KG1 (cell line): ENCODE results near the gene FCRLB.
"Not testable (repeated sequence)": the region's sequence is repeated elsewhere in the genome, so short reads cannot be mapped to it uniquely, and the experiment has no call there.

Source experiments
- DNase-seq: peaks from one replicate; lab custom pipeline; 2025; lab: John Stamatoyannopoulos, UW

The FCRLB gene

GRCh38 chr1:161719325-161719611 is 2.1 kb upstream of the FCRLB start:
- no peak for DNase-seq

DNA sequence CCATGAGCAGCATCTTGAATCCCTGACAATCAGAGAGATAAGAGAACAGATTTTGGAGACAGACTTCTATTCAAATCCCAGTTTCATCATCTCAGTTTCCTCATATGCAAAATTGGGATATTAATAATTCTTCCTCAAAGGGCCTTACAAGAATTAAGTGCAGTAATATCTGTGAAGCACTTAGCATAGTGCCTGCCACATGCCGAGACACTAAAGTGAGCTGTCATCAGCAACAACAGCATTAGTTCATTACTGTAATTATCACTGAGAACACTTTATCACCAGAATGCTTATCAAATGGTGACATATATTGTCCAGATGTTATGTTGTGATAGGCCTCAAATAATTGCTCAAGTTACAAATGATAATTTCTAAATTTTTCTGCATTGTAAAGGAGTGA is 922 bp upstream of the FCRLB start:
- DNase-seq = no peak

DNA sequence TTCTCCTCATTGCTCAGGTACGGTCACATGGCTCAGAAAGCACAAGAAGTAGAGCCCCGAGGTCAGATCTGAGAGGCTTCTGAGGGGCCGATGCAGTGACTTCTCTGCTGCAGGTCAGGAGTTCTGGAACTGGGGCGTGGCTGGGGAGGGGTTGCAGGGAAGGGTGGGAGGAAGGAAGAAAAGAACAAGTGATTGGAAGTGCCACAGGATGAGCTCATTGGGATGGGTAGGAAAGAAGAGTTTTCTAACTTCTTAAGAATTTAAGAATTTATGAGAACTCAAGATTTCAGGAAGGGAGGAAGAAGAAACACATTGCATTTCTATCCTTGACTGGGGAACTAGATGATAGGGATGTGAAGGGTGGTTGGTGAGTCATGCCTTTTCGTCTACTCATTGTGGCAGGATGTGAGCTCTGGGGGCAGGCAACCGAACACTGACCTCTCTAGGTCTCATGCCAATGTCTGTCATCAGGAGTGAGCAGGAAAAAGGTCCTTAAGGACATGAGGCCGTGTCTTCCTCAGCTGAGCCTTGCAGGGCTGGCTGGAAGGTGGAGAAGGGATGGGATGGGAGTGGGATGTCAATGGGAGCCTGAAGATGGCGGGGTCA is 497 bp downstream of the FCRLB start:
- no peak for DNase-seq

- DNase-seq = no peak
Measured at GRCh38 chr1:161722406-161722805, 1.1 kb downstream of the FCRLB start.

DNA sequence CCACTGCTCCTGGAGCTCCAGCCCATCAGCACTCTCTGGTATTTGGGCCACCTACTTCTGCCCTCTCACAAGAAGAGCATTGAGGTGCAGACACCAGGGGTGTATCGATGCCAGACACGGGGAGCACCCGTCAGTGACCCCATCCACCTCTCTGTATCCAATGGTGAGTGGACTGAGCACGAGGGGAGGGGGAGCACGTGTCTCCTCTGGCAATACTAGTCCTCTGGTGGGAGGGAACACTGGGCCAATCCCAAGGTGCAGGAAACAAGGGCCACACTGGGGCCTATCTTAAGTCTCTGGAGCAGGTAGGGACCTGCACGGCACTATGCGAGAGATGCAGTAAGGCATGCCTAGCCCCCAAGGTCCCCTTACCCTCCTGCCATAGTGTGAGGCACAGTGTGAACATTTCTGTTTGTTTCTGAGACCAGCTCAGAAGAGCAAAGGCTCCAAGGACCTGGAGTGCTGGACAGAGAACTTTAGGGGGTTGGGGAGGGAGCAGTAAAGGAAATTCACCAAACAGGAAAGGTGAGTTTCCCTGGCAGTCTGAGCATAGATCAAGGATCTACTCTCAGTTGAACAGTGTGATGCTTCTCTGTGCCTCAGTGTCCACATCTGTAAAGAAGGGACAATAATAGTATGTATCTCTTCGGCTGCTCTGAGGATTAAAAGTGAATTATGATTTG is 2.3 kb downstream of the FCRLB start:
- no peak for DNase-seq

DNA sequence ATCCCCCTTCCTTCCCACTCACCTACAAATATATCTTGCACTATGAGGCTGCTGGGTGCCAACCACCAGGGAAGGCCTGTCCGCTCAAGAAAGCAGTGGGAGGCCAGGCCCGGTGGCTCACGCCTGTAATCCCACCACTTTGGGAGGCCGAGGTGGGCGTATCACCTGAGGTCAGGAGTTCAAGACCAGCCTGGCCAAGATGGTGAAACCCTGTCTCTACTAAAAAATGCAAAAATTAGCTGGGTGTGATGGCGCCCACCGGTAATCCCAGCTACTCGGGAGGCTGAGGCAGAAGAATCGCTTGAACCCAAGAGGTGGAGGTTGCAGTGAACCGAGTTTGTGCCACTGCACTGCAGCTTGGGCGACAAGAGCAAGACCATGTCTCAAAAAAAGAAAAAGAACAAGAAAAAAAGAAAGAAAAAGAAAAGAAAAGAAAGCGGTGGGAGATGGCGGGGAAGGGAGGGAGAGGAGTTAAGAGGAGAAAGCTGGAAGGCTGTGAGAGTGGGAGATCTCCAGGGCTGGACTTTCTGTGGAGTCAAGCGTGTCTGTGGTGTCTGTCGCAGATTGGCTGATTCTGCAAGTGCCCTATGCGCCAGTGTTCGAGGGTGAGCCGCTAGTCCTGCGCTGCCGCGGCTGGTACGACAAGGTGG is 4.0 kb downstream of the FCRLB start:
- DNase-seq = not testable (repeated sequence)

DNA sequence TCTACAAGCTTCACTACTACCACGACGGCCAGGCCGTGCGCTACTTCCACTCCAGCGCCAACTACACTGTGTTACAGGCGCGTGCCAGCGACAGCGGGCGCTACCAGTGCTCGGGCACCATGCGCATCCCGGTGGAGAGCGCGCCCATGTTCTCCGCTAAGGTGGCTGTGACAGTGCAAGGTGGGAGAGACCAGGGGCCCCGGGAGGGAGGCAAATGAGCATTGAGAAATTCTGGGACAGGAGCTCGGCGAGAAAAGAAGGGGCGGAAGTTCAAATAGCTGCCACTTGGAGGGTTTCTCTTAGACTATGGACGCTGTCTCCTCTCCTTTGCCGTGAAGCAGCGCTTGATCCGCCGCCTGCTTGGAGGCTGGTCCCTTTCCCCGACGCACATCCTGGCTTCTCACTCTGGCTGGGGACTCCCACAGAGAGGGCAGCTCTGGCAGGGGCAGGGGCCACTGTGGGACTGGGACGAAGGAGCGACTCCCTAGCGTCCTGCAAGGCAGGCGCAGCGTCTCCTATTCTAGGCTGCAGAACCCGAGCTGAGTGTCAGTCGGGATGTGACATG is 4.6 kb downstream of the FCRLB start:
- DNase-seq = peak; percentile 53

DNA sequence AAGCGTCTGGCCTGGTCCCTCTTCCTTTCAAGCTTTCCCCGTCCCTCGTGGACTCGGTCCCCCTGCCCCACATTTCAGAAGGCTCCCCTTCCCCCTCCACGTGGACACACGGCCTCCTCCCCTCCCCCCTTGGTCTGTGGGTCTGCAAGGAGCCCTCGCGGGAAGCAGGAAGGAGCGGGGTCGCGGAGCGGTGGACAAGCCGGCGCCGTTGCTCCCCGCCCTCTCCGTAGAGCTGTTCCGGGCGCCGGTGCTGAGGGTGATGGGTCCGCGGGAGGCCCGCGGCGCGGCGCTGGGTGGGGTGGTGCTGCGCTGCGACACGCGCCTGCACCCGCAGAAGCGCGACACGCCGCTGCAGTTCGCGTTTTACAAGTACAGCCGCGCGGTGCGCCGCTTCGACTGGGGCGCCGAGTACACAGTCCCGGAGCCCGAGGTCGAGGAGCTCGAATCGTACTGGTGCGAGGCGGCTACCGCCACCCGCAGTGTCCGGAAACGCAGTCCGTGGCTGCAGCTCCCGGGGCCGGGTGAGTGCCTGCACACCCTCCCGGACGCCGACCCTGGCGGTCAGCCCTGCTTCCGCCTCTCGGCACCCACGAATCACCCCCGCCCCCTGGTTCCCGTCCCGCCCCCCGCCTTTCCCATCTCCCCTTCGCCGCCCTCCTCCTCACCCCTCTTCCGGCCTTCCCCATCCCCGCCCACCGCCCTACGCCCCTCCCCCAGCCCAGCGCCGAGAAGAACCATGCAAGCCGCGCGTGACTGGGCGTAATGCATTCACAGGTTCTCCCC is 5.3 kb downstream of the FCRLB start:
- peak; percentile 24 for DNase-seq

- DNase-seq = peak; percentile 26
Measured at GRCh38 chr1:161727256-161727924, 6.0 kb downstream of the FCRLB start.

GRCh38 chr1:161728376-161729226 is 7.3 kb downstream of the FCRLB start:
- no peak for DNase-seq

DNA sequence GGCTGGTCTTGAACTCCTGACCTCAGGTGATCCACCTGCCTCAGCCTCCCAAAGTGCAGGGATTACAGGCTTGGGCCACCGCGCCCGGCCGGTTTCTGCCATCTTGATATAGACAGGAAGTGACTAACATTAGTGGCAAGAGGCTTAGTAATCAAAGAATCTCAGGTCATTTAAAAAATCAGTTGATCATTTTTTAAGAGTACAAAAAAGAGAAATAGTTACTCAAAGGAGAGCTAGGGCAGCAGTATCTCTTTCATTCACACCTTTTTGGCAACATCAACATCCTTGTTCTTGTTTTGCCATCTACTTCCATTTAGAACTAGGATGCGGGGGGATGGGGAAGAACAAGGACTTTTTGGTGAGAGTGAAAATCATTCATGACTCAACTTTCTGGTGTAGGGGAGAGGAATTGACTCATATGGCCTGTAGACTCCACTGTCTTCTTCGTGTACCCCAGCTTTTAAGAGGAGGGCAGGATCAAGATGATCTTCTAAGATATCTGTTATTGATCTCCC is 8.8 kb downstream of the FCRLB start:
- no peak for DNase-seq

DNA sequence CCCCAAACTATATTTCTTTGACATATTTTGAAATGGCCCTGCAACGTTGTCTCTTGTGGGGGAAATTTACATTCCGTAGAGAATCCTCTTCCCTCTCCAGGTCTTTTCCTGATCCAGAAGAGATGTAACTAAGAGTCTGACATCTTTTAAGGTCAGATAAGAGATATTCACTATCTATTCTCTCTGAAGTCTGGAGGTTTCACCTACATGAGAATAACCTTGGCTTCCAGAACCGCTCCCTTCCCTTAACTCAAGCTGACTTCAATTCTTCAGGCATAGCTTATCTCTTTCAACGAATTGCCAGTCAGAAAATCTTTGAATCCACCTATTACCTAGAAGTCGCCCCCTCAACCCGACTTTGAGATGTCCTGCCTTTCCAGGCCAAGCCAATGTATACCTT is 9.9 kb downstream of the FCRLB start:
- no peak for DNase-seq

- DNase-seq = no peak
Measured at GRCh38 chr1:161731981-161732718, 10.8 kb downstream of the FCRLB start.

DNA sequence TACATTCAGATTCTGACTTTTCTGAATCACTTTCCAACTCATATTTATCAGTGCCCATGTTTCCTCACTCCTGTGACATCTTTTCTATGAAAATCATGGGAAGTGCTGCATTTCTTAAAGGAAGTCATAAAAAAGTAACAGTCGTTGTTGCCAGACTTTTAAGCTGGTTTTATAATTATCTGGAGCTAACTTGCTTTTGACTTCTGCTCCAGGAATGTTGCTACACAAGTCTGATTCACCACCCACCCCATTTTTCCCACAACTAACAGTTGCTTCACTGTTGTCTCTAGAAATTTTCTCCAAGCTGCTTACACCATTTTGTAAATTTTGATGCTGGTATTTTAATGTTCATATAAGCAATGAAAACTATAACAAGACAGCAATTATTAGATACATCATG is 12.2 kb downstream of the FCRLB start:
- no peak for DNase-seq

- DNase-seq = no peak
Measured at GRCh38 chr1:161735837-161736236, 14.5 kb downstream of the FCRLB start.

GRCh38 chr1:161736335-161736969 is 15.1 kb downstream of the FCRLB start:
- DNase-seq = no peak

DNA sequence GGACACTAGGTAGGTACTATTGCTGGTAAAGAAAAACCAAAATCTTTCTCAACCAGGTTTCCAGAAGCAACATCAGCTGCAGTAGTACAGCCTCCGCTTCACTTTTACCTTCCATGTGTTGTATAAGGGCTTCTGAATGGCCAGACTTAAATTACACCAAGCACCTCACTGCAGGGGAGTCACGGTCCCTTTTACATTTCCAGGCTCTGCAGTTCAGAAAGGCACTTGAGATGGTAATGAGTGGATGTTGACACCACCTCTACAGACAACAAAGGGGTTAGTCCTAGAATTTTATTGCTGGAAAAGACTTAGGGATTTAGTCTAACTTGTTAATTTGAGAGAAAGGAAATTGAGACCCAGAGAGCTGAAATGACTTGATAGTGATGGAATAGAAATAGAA is 16.3 kb downstream of the FCRLB start:
- no peak for DNase-seq

DNA sequence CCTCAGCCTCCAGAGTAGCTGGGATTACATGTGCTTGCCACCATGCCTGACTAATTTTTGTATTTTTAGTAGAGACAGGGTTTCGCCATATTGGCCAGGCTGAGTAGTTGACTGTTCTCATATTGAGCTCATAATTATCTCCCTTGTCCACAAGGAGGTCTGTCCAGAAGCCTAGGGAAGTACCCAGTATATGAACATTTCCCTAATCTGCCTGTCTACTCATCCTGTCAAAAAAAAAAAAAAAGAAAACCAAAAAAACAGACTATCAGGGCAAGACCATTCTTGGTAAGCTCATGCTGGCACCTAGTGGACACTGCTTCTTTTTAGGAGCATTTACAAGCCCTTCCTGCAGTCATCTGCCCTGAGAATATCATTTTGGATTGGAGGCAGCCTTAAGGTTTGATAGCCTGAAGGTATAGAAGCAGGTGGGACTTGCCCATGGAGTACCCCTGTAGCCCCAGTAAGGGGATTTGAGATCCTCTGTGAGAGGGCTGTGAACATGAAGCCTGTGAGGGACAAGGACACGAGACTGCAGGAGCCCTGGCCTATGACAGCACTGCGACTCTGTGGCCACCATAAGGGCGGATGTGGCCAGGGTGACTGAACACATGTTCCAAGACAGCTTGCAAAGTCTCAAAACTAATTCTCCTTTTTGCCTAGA is 17.4 kb downstream of the FCRLB start:
- DNase-seq = peak; percentile 72
